Measurements from ENCODE around the gene RGS13. TPM values are rescaled to one million over a fixed set of nuclear protein-coding genes. Genes with fewer than 3 reads are reported as not detected.
A peak's percentile ranks its signal among the peaks of the same experiment; 100 is the strongest.

RGS13 gene
- total RNA-seq, 1 donor: not detected

DNA sequence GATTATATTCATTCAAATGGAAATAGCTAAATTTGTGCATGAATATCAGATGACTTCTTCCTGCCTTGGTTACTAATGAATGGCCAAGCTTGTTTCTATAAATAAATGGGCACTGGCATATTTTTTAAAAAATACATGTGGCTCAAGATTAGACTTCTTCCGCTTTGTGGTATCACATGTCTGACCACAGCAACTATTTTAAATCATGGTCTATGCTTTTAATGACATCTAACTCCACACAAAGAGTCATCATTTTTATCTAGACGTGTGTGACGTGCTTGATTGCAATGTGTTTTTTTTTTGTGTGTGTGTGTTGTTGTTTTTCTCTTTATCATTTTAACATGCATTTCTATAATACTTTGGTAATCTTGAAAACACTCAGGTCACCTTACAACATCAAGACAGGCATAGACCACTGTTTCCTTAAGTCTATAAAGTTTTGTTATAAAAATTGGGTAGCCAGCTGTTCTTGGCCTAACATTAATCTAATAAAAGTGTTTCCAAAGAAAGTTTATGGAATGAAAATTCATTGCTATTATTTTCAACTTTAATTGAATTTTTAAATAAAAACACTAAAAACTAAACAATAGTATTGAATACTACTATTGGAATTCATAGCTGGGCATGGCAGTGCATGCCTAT, 30.8 kb upstream of the RGS13 start:
- TF ChIP-seq CTCF (IDR thresholded peaks at IDR 0.05; ENCODE audit: insufficient read depth, low read length): no peak
- H3K4me3 ChIP-seq (ENCODE audit: low read depth, low read length): no peak overlapping the region
- DNase-seq (ENCODE audit: low read depth): no peak

- no peak for DNase-seq (ENCODE audit: low read depth)
- no peak for TF ChIP-seq CTCF (IDR thresholded peaks at IDR 0.05; ENCODE audit: insufficient read depth, low read length)
- H3K4me3 ChIP-seq (ENCODE audit: low read depth, low read length): no peak overlapping the region
Observed at GRCh38 chr1:192608671-192609070, 27.3 kb upstream of the RGS13 start.

DNA sequence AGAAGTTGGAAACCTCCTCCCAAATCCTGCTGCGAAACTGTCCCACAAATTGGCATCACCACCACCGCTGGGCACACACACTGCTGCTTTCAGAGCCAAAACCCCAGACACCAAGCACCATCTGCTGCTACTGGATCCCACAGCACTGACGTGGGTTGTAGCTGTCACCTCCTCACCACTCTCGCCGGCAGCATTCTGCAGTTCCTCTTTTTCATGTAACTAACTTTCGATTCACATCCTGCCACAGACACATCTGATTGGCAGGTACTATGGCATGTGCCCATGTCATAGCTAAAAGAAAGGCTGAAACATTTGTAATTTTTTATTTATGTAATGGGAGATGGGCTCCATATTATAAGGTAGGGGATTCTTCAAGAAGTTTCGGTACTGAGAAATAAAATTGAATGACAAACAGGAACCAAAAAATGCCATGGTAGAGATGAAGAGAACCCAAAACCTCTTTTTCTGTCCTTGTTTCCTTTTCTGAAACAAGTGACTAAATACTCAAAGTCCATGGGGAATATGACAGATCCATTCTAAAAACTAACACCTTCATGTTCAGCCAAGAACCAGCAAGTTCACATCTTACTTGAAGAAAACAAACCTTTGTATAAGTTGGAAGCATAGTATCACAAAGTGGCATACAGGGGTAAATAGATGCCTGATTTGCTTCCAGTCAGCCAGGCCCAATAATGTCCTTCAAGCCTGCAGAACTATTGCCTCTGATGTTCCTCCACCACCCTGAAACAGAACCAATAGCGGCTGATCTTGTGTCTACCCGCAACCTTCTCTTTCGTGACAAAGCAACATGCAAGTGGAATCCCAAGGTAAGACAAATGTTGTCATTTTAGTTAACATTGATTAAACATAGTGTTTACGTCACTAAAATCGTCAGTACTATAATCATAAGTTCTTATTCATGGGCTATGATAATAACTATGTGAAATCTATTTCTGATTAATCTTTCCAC, 26.6 kb upstream of the RGS13 start:
- H3K4me3 ChIP-seq (ENCODE audit: low read depth, low read length): no peak overlapping the region
- no peak for DNase-seq (ENCODE audit: low read depth)
- TF ChIP-seq CTCF (IDR thresholded peaks at IDR 0.05; ENCODE audit: insufficient read depth, low read length): no peak

- DNase-seq (ENCODE audit: low read depth): peak; percentile 71
- no peak overlapping the region for H3K4me3 ChIP-seq (ENCODE audit: low read depth, low read length)
- TF ChIP-seq CTCF (IDR thresholded peaks at IDR 0.05; ENCODE audit: insufficient read depth, low read length): peak; percentile 47
Observed at GRCh38 chr1:192610112-192610889, 25.6 kb upstream of the RGS13 start.

DNA sequence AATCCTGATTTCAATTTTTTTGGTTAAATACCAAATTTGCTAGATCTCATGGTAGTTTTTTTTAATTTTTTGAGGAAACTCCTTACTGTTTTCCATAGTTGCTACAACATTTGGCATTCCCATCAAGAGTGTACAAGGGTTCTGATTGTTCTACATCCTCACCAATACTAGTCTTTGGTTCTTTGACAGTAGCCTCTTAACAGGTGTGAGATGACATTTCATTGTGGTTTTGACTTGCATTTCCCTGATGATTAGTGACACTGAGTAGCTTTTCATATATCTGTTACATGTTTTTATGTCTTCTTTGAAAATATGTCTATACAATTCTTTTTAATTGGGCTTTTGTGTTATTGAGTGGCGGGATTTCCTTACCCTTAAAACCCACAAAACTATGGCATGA, 20.9 kb upstream of the RGS13 start:
- no peak overlapping the region for H3K4me3 ChIP-seq (ENCODE audit: low read depth, low read length)
- no peak for DNase-seq (ENCODE audit: low read depth)
- no peak for TF ChIP-seq CTCF (IDR thresholded peaks at IDR 0.05; ENCODE audit: insufficient read depth, low read length)

DNA sequence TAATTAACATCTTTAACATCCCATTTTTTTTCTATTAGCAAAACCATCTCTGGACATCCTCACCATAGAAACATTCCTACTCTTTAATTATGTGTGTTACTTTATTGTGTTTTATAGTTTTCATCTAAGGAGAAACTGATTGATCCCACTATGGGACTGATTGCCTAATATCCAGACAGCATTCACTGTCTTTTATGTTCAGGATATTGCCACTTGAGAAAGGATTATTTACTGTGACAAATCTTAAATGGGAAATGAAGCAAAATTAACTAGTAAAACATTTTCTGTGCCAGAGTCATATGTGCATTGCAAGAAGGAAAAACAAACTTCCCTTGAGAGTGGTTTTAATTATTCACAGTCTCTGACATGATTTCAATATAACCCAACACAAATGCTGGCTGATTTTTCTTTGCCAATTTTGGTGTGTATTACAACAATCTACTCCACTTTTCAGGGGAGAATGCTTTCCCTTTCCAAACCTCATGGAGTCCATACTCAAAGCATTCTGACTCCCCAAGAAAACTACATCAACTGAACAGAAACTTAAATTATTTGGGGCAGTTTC, 15.8 kb upstream of the RGS13 start:
- DNase-seq (ENCODE audit: low read depth): no peak
- no peak for TF ChIP-seq CTCF (IDR thresholded peaks at IDR 0.05; ENCODE audit: insufficient read depth, low read length)

More for the DNA sequence above, 15.8 kb upstream of the RGS13 start:
- H3K4me3 ChIP-seq (ENCODE audit: low read depth, low read length): no peak overlapping the region

Data from fibroblast of the aortic adventitia (primary cell).